Progenitor cell of endocrine pancreas (in vitro differentiated cells): ENCODE results near the gene PDX1. TPM values are rescaled to one million over a fixed set of nuclear protein-coding genes. Genes with fewer than 3 reads are reported as not detected.
A peak's percentile ranks its signal among the peaks of the same experiment; 100 is the strongest.

Experiments used
- DNase-seq: peaks from one replicate; pipeline ENCODE4 v3.0.0; 2021; ENCODE audit warnings: low spot score; ENCODE audit not compliant: unreplicated experiment
- H3K27ac Mint-ChIP-seq: 2 replicates; pipeline ENCODE4 v1.8.0; 2021; ENCODE audit warnings: mild to moderate bottlenecking, moderate library complexity, mixed read lengths
- H3K27me3 Mint-ChIP-seq: 2 replicates; pipeline ENCODE4 v1.8.0; 2021; ENCODE audit warnings: mixed read lengths
- H3K36me3 Mint-ChIP-seq: 2 replicates; pipeline ENCODE4 v1.8.0; 2022; ENCODE audit warnings: mixed read lengths; ENCODE audit not compliant: insufficient read depth
- H3K4me1 Mint-ChIP-seq: 2 replicates; pipeline ENCODE4 v1.8.0; 2021; ENCODE audit warnings: low read depth, mixed read lengths
- H3K4me3 Mint-ChIP-seq: 2 replicates; pipeline ENCODE4 v1.8.0; 2021; ENCODE audit warnings: low read depth, mild to moderate bottlenecking, moderate library complexity, mixed read lengths
- H3K9me3 Mint-ChIP-seq: 2 replicates; pipeline ENCODE4 v1.8.0; 2021; ENCODE audit warnings: low read depth, mixed read lengths
- CTCF ChIP-seq: fragments of 200-600 bp; sonication (generic); IDR thresholded peaks from one replicate; pipeline ENCODE4 v1.5.0; 2021; ENCODE audit warnings: antibody characterized with exemption, mild to moderate bottlenecking; ENCODE audit not compliant: unreplicated experiment
- total RNA-seq: library from RNA; stranded (reverse); gene quantifications from 2 replicates; pipeline ENCODE4 v1.2.1, GENCODE V29; 2021

Gene PDX1
- total RNA-seq, 1 donor from 2014 or later, result 303 TPM

DNA sequence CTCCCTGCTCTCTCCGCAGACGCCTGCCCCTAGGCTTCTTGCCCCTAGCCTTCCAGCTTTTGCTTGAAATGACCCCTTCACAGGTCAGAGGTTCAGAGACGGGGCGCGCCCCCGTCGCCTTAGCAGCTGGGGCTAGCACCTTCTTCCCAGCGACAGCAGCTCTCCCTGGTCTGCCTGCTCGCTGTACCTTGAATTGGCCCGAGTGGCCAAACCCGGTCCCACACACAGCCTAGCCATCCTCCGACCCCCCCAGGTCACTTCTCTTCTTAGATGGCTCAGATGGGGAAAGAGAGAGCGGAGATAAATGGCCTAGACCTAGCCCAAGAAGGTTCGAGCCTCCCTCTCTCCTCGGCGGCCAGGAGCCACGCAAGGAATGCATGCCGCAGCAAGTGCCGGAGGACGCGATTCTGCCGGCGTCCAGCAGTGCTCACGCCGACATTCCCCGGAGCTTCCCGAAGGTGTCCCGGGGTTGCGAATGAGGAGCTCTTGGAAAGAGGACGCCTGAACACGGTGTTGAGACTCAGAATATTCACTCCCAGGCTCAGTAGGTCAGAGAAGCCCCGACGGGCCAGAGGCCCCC lies 48.0 kb downstream of the PDX1 start:
- no peaks in the 10 kb centered on the region for H3K36me3 Mint-ChIP-seq
- peak overlapping the region; percentile 87 for H3K4me3 Mint-ChIP-seq
- DNase-seq, result no peak
- no peaks in the 10 kb centered on the region for H3K9me3 Mint-ChIP-seq
- TF ChIP-seq CTCF, result no peak
- peak overlapping the region; percentile 92 for H3K27ac Mint-ChIP-seq
- H3K27me3 Mint-ChIP-seq, result peaks cover 51% of the 10 kb centered on the region
- peaks cover 49% of the 10 kb centered on the region for H3K4me1 Mint-ChIP-seq

DNA sequence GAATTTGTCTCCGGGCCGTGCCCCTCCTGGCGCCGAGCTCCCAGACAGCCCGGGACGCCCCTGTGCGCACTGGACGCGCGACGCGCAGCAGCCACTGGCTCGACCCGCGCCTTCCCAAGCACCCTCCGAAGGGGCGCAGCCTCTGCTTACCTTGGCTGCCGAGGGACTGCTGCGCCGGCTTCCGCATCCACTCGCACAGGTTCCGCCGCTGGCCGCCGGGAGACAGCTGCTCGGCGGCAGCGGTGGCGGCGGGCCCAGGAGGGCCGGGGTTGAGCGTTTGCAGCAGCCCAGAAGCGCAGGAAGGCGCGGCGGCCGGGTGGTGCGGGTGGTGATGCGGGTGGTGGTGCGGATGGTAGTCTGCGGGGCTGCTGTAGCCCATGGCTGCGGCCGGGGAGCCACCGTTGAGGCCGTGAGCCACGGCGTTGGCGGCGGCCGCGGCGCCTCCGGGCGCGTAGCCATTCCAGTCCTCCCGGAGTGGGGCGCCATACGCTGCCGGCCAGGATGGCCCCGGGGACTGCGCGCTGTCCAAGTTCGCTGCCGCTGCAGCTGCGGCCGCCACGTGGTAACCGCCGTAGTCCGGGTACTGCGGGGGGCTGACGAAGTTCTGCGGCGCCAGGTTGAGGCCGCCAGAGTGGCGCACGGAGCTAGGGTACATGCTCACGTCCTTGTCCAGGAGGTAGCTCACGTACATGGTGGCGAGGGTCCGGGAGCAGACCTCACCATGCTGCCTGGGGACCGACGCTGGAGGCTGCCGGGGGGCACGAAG lies 48.7 kb downstream of the PDX1 start:
- H3K27me3 Mint-ChIP-seq, result peaks cover 56% of the 10 kb centered on the region
- no peak for TF ChIP-seq CTCF
- peak overlapping the region; percentile 87 for H3K4me3 Mint-ChIP-seq

GRCh38 chr13:27969082-27969865 lies 49.5 kb downstream of the PDX1 start, which contains the start of gene CDX2:
Gene CDX2 (minus strand): TSS chr13:27969315. CDS start chr13:27969006, 309 bp downstream.
- H3K36me3 Mint-ChIP-seq, result no peaks in the 10 kb centered on the region
- no peak for TF ChIP-seq CTCF

More for the DNA sequence above, 48.7 kb downstream of the PDX1 start:
- H3K9me3 Mint-ChIP-seq, result no peaks in the 10 kb centered on the region
- H3K27ac Mint-ChIP-seq, result no peak overlapping the region
- no peak for DNase-seq
- peaks cover 49% of the 10 kb centered on the region for H3K4me1 Mint-ChIP-seq
- H3K36me3 Mint-ChIP-seq, result no peaks in the 10 kb centered on the region

DNA sequence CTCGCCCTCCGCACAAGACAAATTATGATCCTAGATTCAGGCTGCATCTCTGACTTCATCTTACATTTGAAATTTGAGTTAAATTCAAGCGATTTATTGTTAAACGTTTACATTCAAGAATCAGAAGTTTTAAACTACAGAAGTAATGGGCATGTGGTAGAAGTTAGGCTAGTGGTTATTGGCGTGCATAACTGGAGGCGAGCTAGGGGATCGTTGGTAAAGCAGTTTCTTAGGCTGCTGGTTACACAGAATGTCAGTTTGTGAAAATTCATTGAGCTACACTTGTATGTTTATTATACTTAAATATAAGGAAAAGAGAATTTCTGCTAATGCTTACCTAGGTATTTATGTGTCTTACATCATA lies 50.0 kb downstream of the PDX1 start:
- DNase-seq, result no peak
- peaks cover 43% of the 10 kb centered on the region for H3K4me1 Mint-ChIP-seq
- H3K27me3 Mint-ChIP-seq, result peaks cover 70% of the 10 kb centered on the region
- no peaks in the 10 kb centered on the region for H3K9me3 Mint-ChIP-seq
- TF ChIP-seq CTCF, result no peak
- H3K4me3 Mint-ChIP-seq, result peak overlapping the region; percentile 87
- no peaks in the 10 kb centered on the region for H3K36me3 Mint-ChIP-seq
- H3K27ac Mint-ChIP-seq, result no peak overlapping the region

More at GRCh38 chr13:27969082-27969865, 49.5 kb downstream of the PDX1 start, which contains the start of gene CDX2:
- Mint-ChIP-seq H3K27ac (peak within 1 kb of the TSS; percentile 53), H3K27me3 (peaks cover 64% of the 10 kb centered on the region), H3K4me3 (peak within 1 kb of the TSS; percentile 87), H3K9me3 (no peaks in the 10 kb centered on the region), H3K4me1 (peaks cover 46% of the 10 kb centered on the region)
- DNase-seq, result no peak
